ENCODE results near the gene PLEK. TPM values are rescaled to one million over a fixed set of nuclear protein-coding genes. Genes with fewer than 3 reads are reported as not detected.

The PLEK gene
- total RNA-seq, 6 experiments from 2014 or later = not detected

DNA sequence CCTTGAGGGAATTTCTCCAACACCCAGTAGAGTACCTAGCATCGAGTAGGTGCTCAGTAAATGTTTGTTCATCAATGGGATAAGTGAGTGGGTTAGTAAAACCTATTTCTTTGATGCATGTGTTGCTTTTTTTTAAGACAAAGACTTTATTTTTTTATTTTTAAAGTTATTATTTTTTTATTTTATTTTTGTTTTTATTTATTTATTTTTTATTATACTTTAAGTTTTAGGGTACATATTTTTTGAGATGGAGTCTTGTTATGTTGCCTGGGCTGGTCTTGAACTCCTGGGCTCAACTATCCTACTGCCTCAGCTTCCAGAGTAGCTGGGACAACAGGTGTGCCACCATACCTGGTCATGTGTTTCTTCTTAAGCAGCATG, 20.8 kb downstream of the PLEK start:
- DNase-seq = no peak
- no peaks in the 10 kb centered on the region for H3K9me3 Mint-ChIP-seq
- peaks cover 42% of the 10 kb centered on the region for H3K27me3 Mint-ChIP-seq (ENCODE audit: insufficient read depth)
- TF ChIP-seq, protein P1, sequence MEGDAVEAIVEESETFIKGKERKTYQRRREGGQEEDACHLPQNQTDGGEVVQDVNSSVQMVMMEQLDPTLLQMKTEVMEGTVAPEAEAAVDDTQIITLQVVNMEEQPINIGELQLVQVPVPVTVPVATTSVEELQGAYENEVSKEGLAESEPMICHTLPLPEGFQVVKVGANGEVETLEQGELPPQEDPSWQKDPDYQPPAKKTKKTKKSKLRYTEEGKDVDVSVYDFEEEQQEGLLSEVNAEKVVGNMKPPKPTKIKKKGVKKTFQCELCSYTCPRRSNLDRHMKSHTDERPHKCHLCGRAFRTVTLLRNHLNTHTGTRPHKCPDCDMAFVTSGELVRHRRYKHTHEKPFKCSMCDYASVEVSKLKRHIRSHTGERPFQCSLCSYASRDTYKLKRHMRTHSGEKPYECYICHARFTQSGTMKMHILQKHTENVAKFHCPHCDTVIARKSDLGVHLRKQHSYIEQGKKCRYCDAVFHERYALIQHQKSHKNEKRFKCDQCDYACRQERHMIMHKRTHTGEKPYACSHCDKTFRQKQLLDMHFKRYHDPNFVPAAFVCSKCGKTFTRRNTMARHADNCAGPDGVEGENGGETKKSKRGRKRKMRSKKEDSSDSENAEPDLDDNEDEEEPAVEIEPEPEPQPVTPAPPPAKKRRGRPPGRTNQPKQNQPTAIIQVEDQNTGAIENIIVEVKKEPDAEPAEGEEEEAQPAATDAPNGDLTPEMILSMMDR (IDR thresholded peaks at IDR 0.05) = no peak
- no peak overlapping the region for H3K4me3 Mint-ChIP-seq
- H3K36me3 Mint-ChIP-seq (ENCODE audit: low read depth) = no peaks in the 10 kb centered on the region
- H3K4me1 Mint-ChIP-seq (ENCODE audit: low read depth) = no peaks in the 10 kb centered on the region
- H3K27ac Mint-ChIP-seq = no peak overlapping the region

DNA sequence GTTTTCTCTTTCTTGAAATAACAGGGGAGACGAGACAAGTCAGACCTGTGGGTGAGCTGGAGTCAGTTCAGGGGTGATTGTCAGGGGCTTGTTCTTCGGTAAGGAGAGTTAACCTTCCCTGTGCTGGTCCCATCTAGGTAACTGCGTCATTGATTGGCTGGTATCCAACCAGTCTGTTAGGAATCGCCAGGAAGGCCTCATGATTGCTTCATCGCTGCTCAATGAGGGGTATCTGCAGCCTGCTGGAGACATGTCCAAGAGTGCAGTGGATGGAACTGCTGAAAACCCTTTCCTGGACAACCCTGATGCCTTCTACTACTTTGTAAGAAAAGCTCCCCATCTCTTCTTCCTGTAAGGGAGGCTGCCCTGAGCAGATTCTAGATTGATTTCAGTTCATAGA, 21.3 kb downstream of the PLEK start:
- TF ChIP-seq, protein P1 (IDR thresholded peaks at IDR 0.05) = no peak
- no peaks in the 10 kb centered on the region for H3K9me3 Mint-ChIP-seq
- H3K27ac Mint-ChIP-seq = no peak overlapping the region
- no peaks in the 10 kb centered on the region for H3K36me3 Mint-ChIP-seq (ENCODE audit: low read depth)
- no peak for DNase-seq
- no peaks in the 10 kb centered on the region for H3K4me1 Mint-ChIP-seq (ENCODE audit: low read depth)
- peaks cover 38% of the 10 kb centered on the region for H3K27me3 Mint-ChIP-seq (ENCODE audit: insufficient read depth)
- H3K4me3 Mint-ChIP-seq = no peak overlapping the region

DNA sequence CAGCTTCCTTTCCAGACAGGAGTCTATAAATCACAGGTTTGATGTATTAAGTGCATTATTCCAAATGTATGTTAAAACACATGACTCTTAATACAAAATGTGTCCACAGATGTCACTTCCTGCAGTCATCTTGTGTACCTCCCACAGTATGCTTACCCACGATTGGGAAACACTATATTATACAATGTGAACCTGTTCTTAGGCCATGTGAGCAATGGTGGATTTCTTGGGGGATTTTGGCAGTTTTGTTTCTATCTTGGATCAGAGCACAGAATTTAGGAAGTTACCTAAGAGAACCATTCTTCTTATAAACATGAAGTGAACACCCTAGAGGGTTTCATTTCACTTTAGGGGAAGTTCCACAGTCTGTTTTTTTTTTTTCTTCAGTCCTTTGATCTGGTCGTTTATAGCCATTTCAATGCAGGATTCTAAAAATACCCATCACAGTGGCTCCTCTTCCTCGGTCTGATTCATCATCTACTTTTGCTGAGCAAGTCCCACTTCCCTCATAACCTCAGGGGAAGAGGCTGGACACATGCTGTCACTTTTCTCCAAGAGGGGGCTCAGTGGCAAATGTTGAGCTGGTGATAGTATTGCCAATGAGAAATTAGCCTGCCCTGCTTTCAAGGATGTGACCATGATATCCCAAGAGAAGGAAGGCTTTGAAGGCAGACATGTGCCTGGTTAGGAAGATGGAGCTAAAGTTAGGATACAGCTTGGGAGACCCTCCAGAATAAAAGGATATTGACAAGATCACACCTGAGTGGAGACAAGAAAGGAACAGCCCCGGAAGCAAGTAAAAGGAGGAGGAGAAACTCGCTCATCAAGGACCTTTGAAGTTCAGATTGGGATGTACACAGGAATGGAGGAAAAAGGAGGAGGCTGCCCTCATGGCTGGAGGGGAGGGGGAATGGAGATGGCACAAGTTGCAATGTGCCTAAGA, 22.6 kb downstream of the PLEK start:
- H3K27ac Mint-ChIP-seq = no peak overlapping the region
- TF ChIP-seq, protein P1 (IDR thresholded peaks at IDR 0.05) = no peak
- peaks cover 38% of the 10 kb centered on the region for H3K27me3 Mint-ChIP-seq (ENCODE audit: insufficient read depth)
- H3K4me3 Mint-ChIP-seq = no peak overlapping the region
- H3K36me3 Mint-ChIP-seq (ENCODE audit: low read depth) = no peaks in the 10 kb centered on the region
- H3K9me3 Mint-ChIP-seq = no peaks in the 10 kb centered on the region
- H3K4me1 Mint-ChIP-seq (ENCODE audit: low read depth) = no peaks in the 10 kb centered on the region
- no peak for DNase-seq

DNA sequence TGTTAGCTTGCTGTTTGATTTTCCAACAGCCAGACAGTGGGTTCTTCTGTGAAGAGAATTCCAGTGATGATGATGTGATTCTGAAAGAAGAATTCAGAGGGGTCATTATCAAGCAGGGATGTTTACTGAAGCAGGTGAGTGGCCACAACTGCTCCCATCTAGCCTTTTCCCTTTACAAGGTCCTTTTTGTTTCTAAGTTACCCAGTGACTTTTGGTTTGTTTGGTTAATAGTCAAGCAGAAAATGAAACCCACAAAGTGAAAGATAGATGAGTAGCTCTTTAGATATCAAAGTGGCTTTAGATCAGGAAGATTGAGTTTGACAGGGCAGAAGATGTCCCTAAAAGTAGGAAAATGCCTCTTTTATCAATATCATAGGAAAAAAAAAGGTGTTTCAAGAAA, 23.3 kb downstream of the PLEK start:
- Mint-ChIP-seq H3K36me3 (ENCODE audit: low read depth) (no peaks in the 10 kb centered on the region), H3K9me3 (no peaks in the 10 kb centered on the region), H3K27ac (no peak overlapping the region), H3K27me3 (ENCODE audit: insufficient read depth) (peaks cover 33% of the 10 kb centered on the region), H3K4me1 (ENCODE audit: low read depth) (no peaks in the 10 kb centered on the region), H3K4me3 (no peak overlapping the region)
- TF ChIP-seq, protein P1 (IDR thresholded peaks at IDR 0.05) = no peak
- DNase-seq = no peak

DNA sequence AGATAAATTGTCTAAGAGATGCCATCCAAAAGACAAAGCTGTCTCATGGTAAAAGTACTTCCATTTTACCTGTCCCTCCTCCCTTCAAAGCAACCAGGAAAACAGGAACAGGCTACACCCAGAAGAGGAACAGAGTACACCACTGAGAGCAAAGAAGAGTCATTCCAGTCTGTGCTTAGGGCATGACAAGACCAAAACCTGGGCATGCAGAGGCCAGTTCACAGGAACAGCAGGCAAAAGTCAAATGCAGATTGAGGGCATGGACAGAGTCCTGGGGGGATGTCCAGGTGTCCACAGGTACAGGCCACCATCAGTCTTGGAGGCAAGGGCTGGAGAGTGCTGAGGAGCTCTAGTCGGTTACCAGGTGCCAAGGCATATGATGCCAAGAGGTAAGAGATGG, 23.7 kb downstream of the PLEK start:
- Mint-ChIP-seq H3K27ac (no peak overlapping the region), H3K9me3 (no peaks in the 10 kb centered on the region), H3K4me3 (no peak overlapping the region), H3K27me3 (ENCODE audit: insufficient read depth) (peaks cover 30% of the 10 kb centered on the region), H3K36me3 (ENCODE audit: low read depth) (no peaks in the 10 kb centered on the region), H3K4me1 (ENCODE audit: low read depth) (no peaks in the 10 kb centered on the region)
- no peak for DNase-seq
- TF ChIP-seq, protein P1 (IDR thresholded peaks at IDR 0.05) = no peak
